MM.1S (cell line): ENCODE results near the gene HLA-G.

Experiments
- DNase-seq: peaks from one replicate; pipeline ENCODE4 v3.0.0-alpha.2; 2015
- H2AFZ ChIP-seq: fragments of 300-600 bp; sonication (generic); 2 replicates; pipeline ENCODE4 v1.6.0; 2016; ENCODE audit warnings: antibody characterized with exemption, low read length
- H3F3A ChIP-seq: fragments of 300-600 bp; sonication (generic); 2 replicates; pipeline ENCODE4 v1.6.1; 2016; ENCODE audit warnings: mild to moderate bottlenecking, antibody characterized with exemption, low read length, moderate library complexity, mixed read lengths; ENCODE audit not compliant: insufficient read depth
- H3K27ac ChIP-seq: fragments of 300-600 bp; sonication (generic); 2 replicates; pipeline ENCODE4 v1.5.1; 2016; ENCODE audit warnings: mild to moderate bottlenecking, low read length
- H3K27me3 ChIP-seq: fragments of 300-600 bp; sonication (generic); replicated peaks from 2 replicates; pipeline ENCODE4 v1.6.0; 2016; ENCODE audit warnings: low read length; ENCODE audit not compliant: insufficient read depth
- H3K36me3 ChIP-seq: fragments of 300-600 bp; sonication (generic); replicated peaks from 2 replicates; pipeline ENCODE4 v1.6.1; 2016; ENCODE audit warnings: mild to moderate bottlenecking, low read length, mixed read lengths; ENCODE audit not compliant: insufficient read depth
- H3K4me1 ChIP-seq: fragments of 300-600 bp; sonication (generic); 2 replicates; pipeline ENCODE4 v1.6.1; 2016; ENCODE audit warnings: low read length, mixed read lengths
- H3K4me2 ChIP-seq: fragments of 300-600 bp; sonication (generic); 2 replicates; pipeline ENCODE4 v1.6.0; 2016; ENCODE audit warnings: low read depth, low read length
- H3K4me3 ChIP-seq: fragments of 300-600 bp; sonication (generic); 2 replicates; pipeline ENCODE4 v1.5.1; 2016; ENCODE audit warnings: low read length, mixed read lengths
- H3K79me2 ChIP-seq: fragments of 300-600 bp; sonication (generic); 2 replicates; pipeline ENCODE4 v1.6.1; 2016; ENCODE audit warnings: mixed run types, low read length, mixed read lengths
- H3K9ac ChIP-seq: fragments of 300-600 bp; sonication (generic); 2 replicates; pipeline ENCODE4 v1.6.1; 2016; ENCODE audit warnings: low read length, mixed read lengths
- H3K9me2 ChIP-seq: fragments of 300-600 bp; sonication (generic); replicated peaks from 2 replicates; pipeline ENCODE4 v1.6.1; 2016; ENCODE audit warnings: mild to moderate bottlenecking, low read length, mixed read lengths; ENCODE audit not compliant: insufficient read depth
- H3K9me3 ChIP-seq: fragments of 300-600 bp; sonication (generic); replicated peaks from 2 replicates; pipeline ENCODE4 v1.6.1; 2016; ENCODE audit warnings: mild to moderate bottlenecking, low read length, mixed read lengths; ENCODE audit not compliant: insufficient read depth
- H4K20me1 ChIP-seq: fragments of 300-600 bp; sonication (generic); 2 replicates; pipeline ENCODE4 v1.6.1; 2016; ENCODE audit warnings: mild to moderate bottlenecking, low read length, moderate library complexity, mixed read lengths; ENCODE audit not compliant: insufficient read depth
- CTCF ChIP-seq: fragments of 300-600 bp; sonication (generic); IDR thresholded peaks from 2 replicates; pipeline ENCODE4 v1.5.1; 2016; ENCODE audit warnings: antibody characterized with exemption, low read length, mixed read lengths
- EZH2 ChIP-seq: fragments of 300-600 bp; sonication (generic); optimal IDR thresholded peaks from 2 replicates; pipeline ENCODE3; 2017; ENCODE audit warnings: low read depth, mild to moderate bottlenecking, antibody characterized with exemption, low read length, mixed read lengths
- EZH2phosphoT487 ChIP-seq: fragments of 300-600 bp; sonication (generic); IDR thresholded peaks from 2 replicates; pipeline ENCODE4 v1.6.1; 2018; ENCODE audit warnings: antibody characterized with exemption, low read length

HLA-G gene

GRCh38 chr6:29865631-29866030, 38.0 kb downstream of the HLA-G start:
- H3K27ac ChIP-seq: no peak overlapping the region
- no peak for DNase-seq
- H3K36me3 ChIP-seq: no peaks in the 10 kb centered on the region
- H3K27me3 ChIP-seq: no peaks in the 10 kb centered on the region
- H4K20me1 ChIP-seq: no peaks in the 10 kb centered on the region
- H3K79me2 ChIP-seq: no peaks in the 10 kb centered on the region
- no peaks in the 10 kb centered on the region for H3K4me1 ChIP-seq
- no peak overlapping the region for H3K9ac ChIP-seq
- H3K9me3 ChIP-seq: no peaks in the 10 kb centered on the region
- H3F3A ChIP-seq: no peaks in the 10 kb centered on the region
- H3K9me2 ChIP-seq: no peaks in the 10 kb centered on the region
- H3K4me2 ChIP-seq: no peak overlapping the region
- no peak overlapping the region for H3K4me3 ChIP-seq
- TF ChIP-seq EZH2phosphoT487 (no peak), CTCF (no peak), EZH2 (no peak)
- no peak overlapping the region for H2AFZ ChIP-seq

- Histone ChIP-seq H3K27me3 (no peaks in the 10 kb centered on the region), H3K9me3 (no peaks in the 10 kb centered on the region)
- DNase-seq: no peak
These were observed 42.5 kb downstream of the HLA-G start for GRCh38 chr6:29870104-29870503.

GRCh38 chr6:29872791-29873190, 45.2 kb downstream of the HLA-G start:
- no peaks in the 10 kb centered on the region for H3K9me2 ChIP-seq
- H3K4me2 ChIP-seq: no peak overlapping the region
- no peak overlapping the region for H3K9ac ChIP-seq
- H3K27ac ChIP-seq: no peak overlapping the region
- no peaks in the 10 kb centered on the region for H3F3A ChIP-seq
- TF ChIP-seq CTCF: no peak
- TF ChIP-seq EZH2: no peak
- TF ChIP-seq EZH2phosphoT487: no peak
- no peaks in the 10 kb centered on the region for H3K79me2 ChIP-seq
- H3K9me3 ChIP-seq: no peaks in the 10 kb centered on the region
- H4K20me1 ChIP-seq: no peaks in the 10 kb centered on the region
- no peak overlapping the region for H2AFZ ChIP-seq
- H3K27me3 ChIP-seq: no peaks in the 10 kb centered on the region
- no peak overlapping the region for H3K4me3 ChIP-seq
- DNase-seq: no peak
- H3K4me1 ChIP-seq: no peaks in the 10 kb centered on the region
- H3K36me3 ChIP-seq: no peaks in the 10 kb centered on the region

More at GRCh38 chr6:29870104-29870503, 42.5 kb downstream of the HLA-G start:
- TF ChIP-seq CTCF (no peak), EZH2phosphoT487 (no peak), EZH2 (no peak)
- no peak overlapping the region for H3K4me3 ChIP-seq
- no peaks in the 10 kb centered on the region for H3K9me2 ChIP-seq
- no peaks in the 10 kb centered on the region for H3K4me1 ChIP-seq
- H3K4me2 ChIP-seq: no peak overlapping the region
- no peaks in the 10 kb centered on the region for H3K36me3 ChIP-seq
- no peak overlapping the region for H3K27ac ChIP-seq
- H3K9ac ChIP-seq: no peak overlapping the region
- H2AFZ ChIP-seq: no peak overlapping the region
- no peaks in the 10 kb centered on the region for H4K20me1 ChIP-seq
- H3F3A ChIP-seq: no peaks in the 10 kb centered on the region
- no peaks in the 10 kb centered on the region for H3K79me2 ChIP-seq
